GM20000 (cell line): ENCODE results near the gene ZFP64.

ENCODE experiments used
- DNase-seq: peaks from one replicate; pipeline ENCODE4 v3.0.0; 2012; ENCODE audit warnings: low spot score
- TF ChIP-seq, protein P1 (sequence below): IDR thresholded peaks from 2 replicates; pipeline ENCODE4 v1.5.1; 2012; ENCODE audit warnings: mild to moderate bottlenecking, control low read depth; ENCODE audit errors: extremely low read depth, missing control alignments

ZFP64 gene

DNA sequence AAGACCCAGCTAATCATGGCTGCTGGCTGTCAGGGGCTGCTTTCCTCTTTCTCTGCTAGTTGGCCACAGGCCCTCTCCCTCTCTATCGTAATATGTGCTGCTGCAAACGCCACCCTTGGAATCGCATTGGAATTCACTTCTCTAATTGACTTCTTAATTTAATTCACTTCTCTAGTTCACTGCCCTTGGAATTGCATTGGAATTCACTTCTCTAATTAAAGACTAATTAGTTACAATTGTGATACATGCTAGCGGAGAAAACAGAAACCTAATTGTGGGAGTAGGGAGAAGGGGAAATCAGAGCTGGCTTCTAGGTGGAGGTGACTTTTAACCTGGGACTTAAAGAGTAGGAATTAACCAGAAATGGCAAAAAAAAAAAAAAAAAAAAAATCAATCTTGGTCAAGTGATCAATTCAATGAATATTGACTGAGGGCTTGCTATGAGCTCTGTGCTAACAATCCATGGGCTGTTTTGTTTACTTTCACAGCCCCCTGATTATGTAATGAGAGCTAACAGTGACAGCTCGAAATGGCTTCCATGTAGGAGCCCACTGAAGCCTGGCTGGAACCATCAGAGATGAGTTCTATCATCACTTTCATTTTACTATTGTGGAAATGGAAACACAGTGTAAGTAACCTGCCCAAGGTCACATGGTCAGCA, 11.3 kb downstream of the ZFP64 start:
- TF ChIP-seq, protein P1, sequence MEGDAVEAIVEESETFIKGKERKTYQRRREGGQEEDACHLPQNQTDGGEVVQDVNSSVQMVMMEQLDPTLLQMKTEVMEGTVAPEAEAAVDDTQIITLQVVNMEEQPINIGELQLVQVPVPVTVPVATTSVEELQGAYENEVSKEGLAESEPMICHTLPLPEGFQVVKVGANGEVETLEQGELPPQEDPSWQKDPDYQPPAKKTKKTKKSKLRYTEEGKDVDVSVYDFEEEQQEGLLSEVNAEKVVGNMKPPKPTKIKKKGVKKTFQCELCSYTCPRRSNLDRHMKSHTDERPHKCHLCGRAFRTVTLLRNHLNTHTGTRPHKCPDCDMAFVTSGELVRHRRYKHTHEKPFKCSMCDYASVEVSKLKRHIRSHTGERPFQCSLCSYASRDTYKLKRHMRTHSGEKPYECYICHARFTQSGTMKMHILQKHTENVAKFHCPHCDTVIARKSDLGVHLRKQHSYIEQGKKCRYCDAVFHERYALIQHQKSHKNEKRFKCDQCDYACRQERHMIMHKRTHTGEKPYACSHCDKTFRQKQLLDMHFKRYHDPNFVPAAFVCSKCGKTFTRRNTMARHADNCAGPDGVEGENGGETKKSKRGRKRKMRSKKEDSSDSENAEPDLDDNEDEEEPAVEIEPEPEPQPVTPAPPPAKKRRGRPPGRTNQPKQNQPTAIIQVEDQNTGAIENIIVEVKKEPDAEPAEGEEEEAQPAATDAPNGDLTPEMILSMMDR: no peak
- no peak for DNase-seq

DNA sequence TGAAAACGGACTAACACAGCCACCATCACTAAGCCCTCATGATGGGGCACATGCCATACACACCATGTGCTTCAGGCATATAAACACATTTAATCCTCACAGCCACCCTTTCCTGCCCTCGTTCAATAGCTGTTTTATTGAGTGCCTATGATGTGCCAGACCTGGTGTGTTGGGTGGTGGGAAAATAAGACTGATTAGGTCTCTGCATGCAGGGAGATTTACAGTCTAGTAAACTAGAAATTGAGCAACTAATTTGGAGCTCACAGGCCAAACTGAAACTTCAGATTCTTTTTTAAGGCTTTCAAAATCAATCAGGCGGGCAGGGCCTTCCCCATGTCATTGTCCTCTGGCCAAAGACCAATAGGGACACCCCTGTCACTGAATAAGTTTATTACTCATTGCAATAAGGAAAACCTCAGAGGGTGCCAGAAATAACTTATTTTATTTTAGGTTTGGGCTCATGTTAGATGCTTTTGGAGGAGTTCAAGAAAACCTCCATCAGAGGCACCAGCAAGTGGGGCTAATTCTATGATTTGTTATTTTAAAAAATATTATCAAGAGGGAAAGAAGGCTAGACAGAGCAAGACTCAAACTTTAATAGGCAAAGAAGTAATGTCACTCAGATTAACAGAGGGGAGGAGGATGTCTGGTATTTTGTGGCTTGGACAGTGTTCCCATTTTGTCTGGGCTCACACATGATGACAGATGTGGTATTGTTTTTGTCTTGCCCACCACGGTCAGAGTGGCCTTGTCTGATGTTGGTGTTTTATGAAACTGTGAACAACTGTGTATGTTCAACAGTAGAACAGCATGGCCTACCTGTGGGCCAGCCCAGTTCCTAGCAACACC, 12.0 kb downstream of the ZFP64 start:
- peak; percentile 85 for DNase-seq
- TF ChIP-seq, protein P1: no peak

DNA sequence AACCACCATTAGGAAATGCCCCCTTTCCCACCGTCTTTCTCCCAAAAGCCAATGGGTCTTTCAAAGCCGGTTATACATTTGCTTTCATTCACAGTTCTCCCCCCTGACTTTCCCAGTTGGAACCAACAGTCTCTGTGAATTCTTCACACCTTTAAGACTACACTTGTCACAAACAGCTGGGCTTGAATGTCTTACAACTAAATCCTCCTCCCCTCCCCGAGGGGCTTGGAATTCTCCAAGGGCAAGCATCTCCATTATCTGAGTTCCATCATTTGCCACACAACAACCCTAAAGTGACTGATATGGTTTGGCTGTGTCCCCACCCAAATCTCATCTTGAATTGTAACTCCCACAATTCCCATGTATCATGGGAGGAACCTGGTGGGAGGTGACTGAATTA, 12.9 kb downstream of the ZFP64 start:
- TF ChIP-seq, protein P1: no peak
- no peak for DNase-seq

- TF ChIP-seq, protein P1: no peak
- no peak for DNase-seq
Measured at GRCh38 chr20:52175840-52176239, 15.7 kb downstream of the ZFP64 start.

GRCh38 chr20:52172392-52173047, 19.1 kb downstream of the ZFP64 start:
- peak; percentile 56 for DNase-seq
- TF ChIP-seq, protein P1: no peak

GRCh38 chr20:52171025-52171424, 20.6 kb downstream of the ZFP64 start:
- TF ChIP-seq, protein P1: no peak
- no peak for DNase-seq

- no peak for DNase-seq
- TF ChIP-seq, protein P1: no peak
Measured at GRCh38 chr20:52168116-52168515, 23.5 kb downstream of the ZFP64 start.
